ENCODE measurements around the gene MC3R.

DNA sequence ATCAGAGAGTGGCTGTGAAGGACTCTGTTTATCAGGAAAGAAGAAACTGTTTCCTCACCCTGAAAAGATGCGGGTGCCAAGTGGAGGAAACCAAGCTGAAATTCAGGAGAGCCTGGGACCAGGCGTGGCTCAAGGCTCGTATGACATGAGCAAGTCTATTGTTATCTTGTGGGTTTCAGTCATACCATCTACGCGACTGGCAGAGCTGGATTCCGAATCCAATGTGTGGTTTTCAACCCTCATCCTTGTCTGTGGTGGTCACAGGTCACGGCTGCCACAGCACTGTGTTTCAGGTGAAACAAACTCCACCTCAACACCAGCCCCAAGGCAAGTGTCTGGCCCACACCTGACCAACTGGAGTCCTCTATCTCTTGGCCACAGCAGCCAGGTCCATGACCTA is 9.1 kb downstream of the MC3R start:
- TF ChIP-seq, protein P1, sequence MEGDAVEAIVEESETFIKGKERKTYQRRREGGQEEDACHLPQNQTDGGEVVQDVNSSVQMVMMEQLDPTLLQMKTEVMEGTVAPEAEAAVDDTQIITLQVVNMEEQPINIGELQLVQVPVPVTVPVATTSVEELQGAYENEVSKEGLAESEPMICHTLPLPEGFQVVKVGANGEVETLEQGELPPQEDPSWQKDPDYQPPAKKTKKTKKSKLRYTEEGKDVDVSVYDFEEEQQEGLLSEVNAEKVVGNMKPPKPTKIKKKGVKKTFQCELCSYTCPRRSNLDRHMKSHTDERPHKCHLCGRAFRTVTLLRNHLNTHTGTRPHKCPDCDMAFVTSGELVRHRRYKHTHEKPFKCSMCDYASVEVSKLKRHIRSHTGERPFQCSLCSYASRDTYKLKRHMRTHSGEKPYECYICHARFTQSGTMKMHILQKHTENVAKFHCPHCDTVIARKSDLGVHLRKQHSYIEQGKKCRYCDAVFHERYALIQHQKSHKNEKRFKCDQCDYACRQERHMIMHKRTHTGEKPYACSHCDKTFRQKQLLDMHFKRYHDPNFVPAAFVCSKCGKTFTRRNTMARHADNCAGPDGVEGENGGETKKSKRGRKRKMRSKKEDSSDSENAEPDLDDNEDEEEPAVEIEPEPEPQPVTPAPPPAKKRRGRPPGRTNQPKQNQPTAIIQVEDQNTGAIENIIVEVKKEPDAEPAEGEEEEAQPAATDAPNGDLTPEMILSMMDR (IDR thresholded peaks at IDR 0.05) = no peak
- no peak for TF ChIP-seq POLR2A (IDR thresholded peaks at IDR 0.05)
